H1 (cell line): Measurements from ENCODE around the gene LRRC74A. TPM values are rescaled to one million over a fixed set of nuclear protein-coding genes. Genes with fewer than 3 reads are reported as not detected.

Source experiments
- CTCF ChIA-PET: fragments of 300-600 bp; sonication (Branson Sonifier 250); formaldehyde crosslinking; loops from one replicate; lab custom pipeline; 2021; ENCODE audit not compliant: partially characterized antibody; lab: Charles Lee
- POLR2A ChIA-PET: fragments of 300-600 bp; sonication (Branson Sonifier 250); formaldehyde crosslinking; loops from one replicate; lab custom pipeline; 2021; ENCODE audit warnings: inconsistent platforms; ENCODE audit not compliant: partially characterized antibody; lab: Charles Lee
- DNase-seq, 2 experiments: peaks; one replicate each; pipeline versions ENCODE4 v3.0.0 to v3.0.0-alpha.2; 2010 to 2022; ENCODE audit warnings: low spot score in 2 of 2, low read depth in 1 of 2, mixed read lengths in 1 of 2
- FAIRE-seq: peaks from 2 replicates; lab custom pipeline; 2011; peaks lifted over from hg19 to GRCh38; lab: Jason Lieb, UNC
- H2AFZ ChIP-seq: 2 replicates; pipeline ENCODE4 v1.8.1; 2012; ENCODE audit warnings: low read length, inconsistent platforms
- H2AK5ac ChIP-seq: 2 replicates; pipeline ENCODE4 v1.6.1; 2013; ENCODE audit warnings: low read depth, low read length
- H2BK120ac ChIP-seq: replicated peaks from 2 replicates; pipeline ENCODE3; 2013; ENCODE audit warnings: low read depth, low read length, inconsistent platforms
- H2BK12ac ChIP-seq: 2 replicates; pipeline ENCODE4 v1.6.1; 2013; ENCODE audit warnings: low read depth, low read length
- H2BK15ac ChIP-seq: 2 replicates; pipeline ENCODE4 v1.6.1; 2013; ENCODE audit warnings: low read length
- H2BK20ac ChIP-seq: 2 replicates; pipeline ENCODE4 v1.6.1; 2013; ENCODE audit warnings: low read length
- H2BK5ac ChIP-seq: 2 replicates; pipeline ENCODE4 v1.6.1; 2013; ENCODE audit warnings: low read depth, low read length
- H3K14ac ChIP-seq: 2 replicates; pipeline ENCODE4 v1.6.1; 2013; ENCODE audit warnings: inconsistent platforms; ENCODE audit not compliant: insufficient read length
- H3K18ac ChIP-seq: 2 replicates; pipeline ENCODE4 v1.6.1; 2013; ENCODE audit warnings: low read length; ENCODE audit errors: extremely low read depth
- H3K23ac ChIP-seq: 2 replicates; pipeline ENCODE4 v1.6.1; 2013; ENCODE audit warnings: inconsistent platforms; ENCODE audit not compliant: insufficient read length
- H3K23me2 ChIP-seq: 2 replicates; pipeline ENCODE4 v1.6.1; 2013; ENCODE audit warnings: low read depth, low read length
- H3K27ac ChIP-seq: 2 replicates; pipeline ENCODE4 v1.6.1; 2011; ENCODE audit warnings: low read depth, low read length, inconsistent platforms
- H3K27me3 ChIP-seq, 4 experiments: replicated peaks in 1 of 4; 1 replicate in 1 of 4; 2 replicates in 3 of 4; pipeline versions ENCODE4 v1.6.1 to v1.8.1; 2011 to 2013; ENCODE audit warnings: low read length in 3 of 4, mild to moderate bottlenecking in 3 of 4, inconsistent platforms in 2 of 4, mixed read lengths in 2 of 4, moderate library complexity in 1 of 4; ENCODE audit not compliant: control insufficient read depth in 3 of 4, insufficient read depth in 3 of 4; ENCODE audit errors: extremely low read depth in 1 of 4
- H3K36me3 ChIP-seq, 4 experiments: 2 replicates each; pipeline versions ENCODE4 v1.6.1 to v1.8.1; 2011 to 2013; ENCODE audit warnings: mild to moderate bottlenecking in 4 of 4, low read length in 3 of 4, moderate library complexity in 2 of 4, control low read depth in 1 of 4, inconsistent platforms in 1 of 4; ENCODE audit not compliant: insufficient read depth in 4 of 4, control insufficient read depth in 2 of 4
- H3K4ac ChIP-seq: replicated peaks from 2 replicates; pipeline ENCODE3; 2013; ENCODE audit warnings: low read length, low read depth, mixed read lengths, inconsistent platforms; ENCODE audit not compliant: insufficient read length
- H3K4me1 ChIP-seq, 4 experiments: replicated peaks in 1 of 4; 1 replicate in 1 of 4; 2 replicates in 3 of 4; pipeline versions ENCODE4 v1.6.1 to v1.8.1; 2011 to 2013; ENCODE audit warnings: low read length in 3 of 4, inconsistent platforms in 2 of 4, mixed read lengths in 1 of 4; ENCODE audit not compliant: insufficient read depth in 4 of 4, control insufficient read depth in 3 of 4
- H3K4me2 ChIP-seq, 2 experiments: 2 replicates each; pipeline versions ENCODE4 v1.6.1 to v1.8.1; 2011 to 2013; ENCODE audit warnings: low read depth in 2 of 2, low read length in 2 of 2, control low read depth in 1 of 2, inconsistent platforms in 1 of 2, mild to moderate bottlenecking in 1 of 2; ENCODE audit not compliant: insufficient read depth in 1 of 2
- H3K4me3 ChIP-seq, 4 experiments: fragments of 200-600, 300-600 bp in 1 of 4; sonication (generic), shearing (Covaris generic), sonication (Bioruptor Twin) in 1 of 4; 2 replicates each; pipeline versions ENCODE4 v1.5.1 to v1.8.1; 2011 to 2016; ENCODE audit warnings: low read length in 4 of 4, low read depth in 3 of 4, control low read depth in 2 of 4, inconsistent platforms in 2 of 4, mild to moderate bottlenecking in 2 of 4, mixed read lengths in 1 of 4, moderate library complexity in 1 of 4; ENCODE audit not compliant: insufficient read depth in 2 of 4; ENCODE audit errors: extremely low read depth in 1 of 4
- H3K56ac ChIP-seq: replicated peaks from 2 replicates; pipeline ENCODE3; 2013; ENCODE audit warnings: low read depth, mild to moderate bottlenecking, mixed read lengths, low read length, inconsistent platforms; ENCODE audit not compliant: insufficient read length
- H3K79me1 ChIP-seq: 2 replicates; pipeline ENCODE4 v1.6.1; 2013; ENCODE audit warnings: low read depth, low read length, control low read depth
- H3K79me2 ChIP-seq, 2 experiments: 2 replicates each; pipeline versions ENCODE4 v1.6.1 to v1.8.1; 2012 to 2013; ENCODE audit warnings: low read length in 2 of 2, mild to moderate bottlenecking in 2 of 2, inconsistent platforms in 1 of 2; ENCODE audit not compliant: insufficient read depth in 2 of 2, control insufficient read depth in 1 of 2
- H3K9ac ChIP-seq, 4 experiments: replicated peaks in 1 of 4; 1 replicate in 1 of 4; 2 replicates in 3 of 4; pipeline versions ENCODE4 v1.6.1 to v1.8.1; 2011 to 2013; ENCODE audit warnings: low read depth in 3 of 4, low read length in 3 of 4, control low read depth in 2 of 4, mild to moderate bottlenecking in 2 of 4, moderate library complexity in 2 of 4, inconsistent platforms in 1 of 4; ENCODE audit errors: extremely low read depth in 1 of 4
- H3K9me3 ChIP-seq, 2 experiments: 2 replicates each; pipeline versions ENCODE4 v1.6.1 to v1.8.1; 2012 to 2013; ENCODE audit warnings: mild to moderate bottlenecking in 2 of 2, moderate library complexity in 2 of 2, control low read depth in 1 of 2, inconsistent platforms in 1 of 2, low read depth in 1 of 2, low read length in 1 of 2, mixed read lengths in 1 of 2; ENCODE audit not compliant: insufficient read depth in 2 of 2
- H4K20me1 ChIP-seq, 2 experiments: replicated peaks in 1 of 2; 2 replicates each; pipeline versions ENCODE3 to v1.8.1; 2011 to 2013; ENCODE audit warnings: inconsistent platforms in 2 of 2, low read length in 2 of 2, mild to moderate bottlenecking in 1 of 2; ENCODE audit not compliant: insufficient read depth in 2 of 2, control insufficient read depth in 1 of 2
- H4K5ac ChIP-seq: 2 replicates; pipeline ENCODE4 v1.6.1; 2013; ENCODE audit warnings: low read length, low read depth, mixed read lengths, inconsistent platforms; ENCODE audit not compliant: insufficient read length
- H4K8ac ChIP-seq: 2 replicates; pipeline ENCODE4 v1.8.0; 2013; ENCODE audit warnings: mild to moderate bottlenecking, moderate library complexity, low read length, inconsistent platforms; ENCODE audit not compliant: insufficient read depth; ENCODE audit errors: extremely low read depth
- H4K91ac ChIP-seq: replicated peaks from 2 replicates; pipeline ENCODE3; 2013; ENCODE audit warnings: low read length, mixed read lengths, inconsistent platforms; ENCODE audit not compliant: insufficient read length
- GABPA ChIP-seq: IDR thresholded peaks from 2 replicates; pipeline ENCODE4 v1.6.1; 2011; ENCODE audit warnings: mild to moderate bottlenecking, low read length, moderate library complexity, borderline replicate concordance; ENCODE audit not compliant: insufficient read depth
- HDAC6 ChIP-seq: IDR thresholded peaks from one replicate; pipeline ENCODE4 v1.7.1; 2012; ENCODE audit warnings: low read depth, mild to moderate bottlenecking, inconsistent platforms, low read length, moderate library complexity
- RBBP5 ChIP-seq: IDR thresholded peaks from 2 replicates; pipeline ENCODE4 v1.7.1; 2012; ENCODE audit warnings: low read depth, mild to moderate bottlenecking, inconsistent platforms, low read length, moderate library complexity, borderline replicate concordance
- RXRA ChIP-seq: IDR thresholded peaks from 2 replicates; pipeline ENCODE4 v1.6.1; 2011; ENCODE audit warnings: low read depth, mild to moderate bottlenecking, low read length, moderate library complexity; ENCODE audit not compliant: insufficient read depth
- SP2 ChIP-seq: IDR thresholded peaks from 2 replicates; pipeline ENCODE4 v1.6.1; 2012; ENCODE audit warnings: mild to moderate bottlenecking, low read length, inconsistent platforms
- SP4 ChIP-seq: IDR thresholded peaks from 2 replicates; pipeline ENCODE4 v1.6.1; 2012; ENCODE audit warnings: low read length, inconsistent platforms
- TEAD4 ChIP-seq: IDR thresholded peaks from 2 replicates; pipeline ENCODE4 v1.6.1; 2012; ENCODE audit warnings: low read depth, low read length, inconsistent platforms, mixed read lengths
- WGBS, 2 experiments: shearing (Covaris generic) in 1 of 2; methylation state at CpG; one replicate each; pipeline versions ENCODE4 v1.1.6 to v1.1.7; 2013 to 2015; ENCODE audit warnings: low lambda C conversion rate in 2 of 2, mixed read lengths in 2 of 2, inconsistent platforms in 1 of 2, low coverage in 1 of 2, missing lambda C conversion rate in 1 of 2; ENCODE audit not compliant: insufficient replicate concordance in 2 of 2, insufficient coverage in 1 of 2, insufficient read length in 1 of 2; ENCODE audit errors: extremely low coverage in 1 of 2, missing lambda C conversion rate in 1 of 2; 5-methylcytosine and 5-hydroxymethylcytosine counted together
- polyA plus RNA-seq, 7 experiments: library from polyadenylated mRNA; depleted of rRNA in 3 of 7; stranded (reverse) in 5 of 7; unstranded in 2 of 7; fragments of >200 nt in 5 of 7; fragments of 200-250 nt in 2 of 7; gene quantifications; 1 replicate in 5 of 7; 2 replicates in 1 of 7; 4 replicates in 1 of 7; pipeline versions ENCODE4 v1.2.1 to v1.2.3, GENCODE V29; 2011 to 2013; ENCODE audit warnings: missing spikeins in 2 of 7, mixed read lengths in 2 of 7
- total RNA-seq: library from RNA; stranded (reverse); fragmentation: NEBNext Ultra II Directional; extraction: Animal tissue kit (Norgen Biotek cat#: 25700); gene quantifications from 2 replicates; pipeline ENCODE4 v1.2.1, GENCODE V29; 2021

The LRRC74A gene
- total and polyA plus RNA-seq, 2 of the 8 experiments (the other 6 are each of a cell fraction or from before 2014, with no cell fraction given), result not detected

GRCh38 chr14:76778546-76779215 lies 47.5 kb upstream of the LRRC74A start:
- no peak for FAIRE-seq
- CTCF ChIA-PET, result interaction anchor here (1.3 to 13.7 kb wide), 2 partner anchors 9 to 69 kb away, joined by 6 to 234 read pairs; no protein-coding TSS in a partner anchor

More at GRCh38 chr14:76778546-76779215, 47.5 kb upstream of the LRRC74A start:
- H2BK15ac ChIP-seq, result no peak overlapping the region
- WGBS, 2 experiments, result 82% methylated on average over 14 of the region's 16 CpGs; no CpG with 5 or more reads in 1 of the 2 experiments
- H4K91ac ChIP-seq, result no peak overlapping the region
- no peak overlapping the region for H2BK20ac ChIP-seq
- no peaks in the 10 kb centered on the region for H3K9me3 ChIP-seq
- H3K27me3 ChIP-seq, result no peaks in the 10 kb centered on the region; a peak in 1 of 7 replicates
- no peaks in the 10 kb centered on the region for H4K20me1 ChIP-seq
- TF ChIP-seq SP2 (no peak), SP4 (no peak), GABPA (no peak), TEAD4 (no peak), HDAC6 (no peak), RXRA (no peak), RBBP5 (no peak)
- H2BK120ac ChIP-seq, result no peak overlapping the region
- H3K4me1 ChIP-seq, result peaks cover 0 to 10% (median 3%) of the 10 kb centered on the region in 4 experiments; a peak in 2 of 7 replicates
- H3K56ac ChIP-seq, result no peak overlapping the region
- no peak overlapping the region for H3K4me2 ChIP-seq
- H3K23me2 ChIP-seq, result no peaks in the 10 kb centered on the region
- H3K36me3 ChIP-seq, result peaks cover 5 to 13% (median 6%) of the 10 kb centered on the region in 4 experiments; a peak in 2 of 8 replicates
- H3K4ac ChIP-seq, result no peak overlapping the region
- no peak overlapping the region for H3K23ac ChIP-seq
- no peak overlapping the region for H3K14ac ChIP-seq
- H2AFZ ChIP-seq, result no peak overlapping the region
- no peak overlapping the region for H3K18ac ChIP-seq
- H4K5ac ChIP-seq, result no peak overlapping the region
- H2BK12ac ChIP-seq, result no peak overlapping the region
- no peak for DNase-seq
- no peak overlapping the region for H4K8ac ChIP-seq
- H3K79me2 ChIP-seq, result no peaks in the 10 kb centered on the region
- no peak overlapping the region for H3K27ac ChIP-seq
- no peaks in the 10 kb centered on the region for H3K79me1 ChIP-seq
- POLR2A ChIA-PET, result interaction anchor here (0.7 to 3.2 kb wide), 4 partner anchors 8 to 81 kb away, joined by 3 to 20 read pairs (median 3); no protein-coding TSS in a partner anchor
- H3K9ac ChIP-seq, result no peak overlapping the region
- H3K4me3 ChIP-seq, result no peak overlapping the region
- no peak overlapping the region for H2BK5ac ChIP-seq
- H2AK5ac ChIP-seq, result no peak overlapping the region
